Spleen (tissue), 7 donors: ENCODE results near the gene ZNF277.

ENCODE experiments used
- POLR2A ChIP-seq, 3 donors: fragments of 450-650 bp; IDR thresholded peaks; one replicate each; pipeline ENCODE4 v1.5.1; 2017; ENCODE audit warnings: antibody characterized with exemption in 3 of 3, mild to moderate bottlenecking in 1 of 3
- TF ChIP-seq, protein P1 (sequence below), 11 experiments: fragments of 200-600 bp in 7 of 11; fragments of 450-650 bp in 4 of 11; sonication (generic) in 4 of 11; IDR thresholded peaks in 8 of 11; conservative IDR thresholded peaks in 3 of 11; 1 replicate in 7 of 11; 2 replicates in 4 of 11; pipeline versions ENCODE4 v1.4.0 to v1.8.0; 2016 to 2021; ENCODE audit warnings: antibody characterized with exemption in 11 of 11, inconsistent platforms in 4 of 11, mild to moderate bottlenecking in 1 of 11
- donor health status: DM: no; HTN: no; CAD: no; lungs with moderate emphysema.
- donor health status: DM: no; HTN: no; CAD: no.
- donor health status: DM: no; HTN: no; CAD: no.

DNA sequence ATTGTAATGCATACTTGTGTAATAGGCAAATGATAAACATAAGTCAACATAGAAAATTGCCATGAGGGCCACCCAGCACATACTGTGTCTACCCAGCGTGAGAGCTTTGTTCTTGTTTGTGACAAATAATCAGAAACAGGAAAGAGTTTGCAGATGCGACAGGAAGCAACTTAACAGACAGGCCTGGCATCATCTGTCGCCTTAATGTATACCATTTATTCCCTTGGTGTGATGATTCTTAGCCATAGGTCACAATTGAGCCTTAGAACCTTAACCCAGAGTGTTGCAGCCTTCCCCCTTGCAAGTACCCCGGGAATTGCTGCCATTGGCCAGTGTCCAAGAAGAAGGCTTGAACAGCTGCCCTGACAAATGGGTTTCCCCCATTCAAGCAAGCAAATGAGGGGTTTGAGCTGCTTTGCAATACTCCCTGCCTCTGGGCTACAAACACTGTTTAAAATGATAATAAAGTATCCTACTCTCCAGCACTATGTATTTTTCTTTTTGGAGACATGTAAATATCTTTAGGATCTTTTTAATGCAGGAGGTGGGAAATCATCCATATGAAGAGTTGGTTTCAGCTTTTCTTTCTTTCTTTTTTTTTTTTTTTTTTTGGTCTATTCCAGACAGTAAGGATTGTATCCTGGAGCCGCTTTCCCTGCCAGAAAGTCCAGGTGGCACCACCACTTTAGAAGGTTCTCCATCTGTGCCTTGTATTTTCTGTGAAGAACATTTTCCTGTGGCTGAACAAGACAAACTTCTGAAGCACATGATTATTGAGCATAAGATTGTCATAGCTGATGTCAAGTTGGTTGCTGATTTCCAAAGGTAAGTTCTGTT, 80.0 kb downstream of the ZNF277 start:
- TF ChIP-seq, protein P1, sequence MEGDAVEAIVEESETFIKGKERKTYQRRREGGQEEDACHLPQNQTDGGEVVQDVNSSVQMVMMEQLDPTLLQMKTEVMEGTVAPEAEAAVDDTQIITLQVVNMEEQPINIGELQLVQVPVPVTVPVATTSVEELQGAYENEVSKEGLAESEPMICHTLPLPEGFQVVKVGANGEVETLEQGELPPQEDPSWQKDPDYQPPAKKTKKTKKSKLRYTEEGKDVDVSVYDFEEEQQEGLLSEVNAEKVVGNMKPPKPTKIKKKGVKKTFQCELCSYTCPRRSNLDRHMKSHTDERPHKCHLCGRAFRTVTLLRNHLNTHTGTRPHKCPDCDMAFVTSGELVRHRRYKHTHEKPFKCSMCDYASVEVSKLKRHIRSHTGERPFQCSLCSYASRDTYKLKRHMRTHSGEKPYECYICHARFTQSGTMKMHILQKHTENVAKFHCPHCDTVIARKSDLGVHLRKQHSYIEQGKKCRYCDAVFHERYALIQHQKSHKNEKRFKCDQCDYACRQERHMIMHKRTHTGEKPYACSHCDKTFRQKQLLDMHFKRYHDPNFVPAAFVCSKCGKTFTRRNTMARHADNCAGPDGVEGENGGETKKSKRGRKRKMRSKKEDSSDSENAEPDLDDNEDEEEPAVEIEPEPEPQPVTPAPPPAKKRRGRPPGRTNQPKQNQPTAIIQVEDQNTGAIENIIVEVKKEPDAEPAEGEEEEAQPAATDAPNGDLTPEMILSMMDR (IDR thresholded peaks at IDR 0.05 in 8 of 11, conservative IDR thresholded peaks at IDR 0.05 in 3 of 11): no peak
- no peak for TF ChIP-seq POLR2A (IDR thresholded peaks at IDR 0.05)
